Panc1 (cell line): ENCODE measurements around the gene MAGI2. TPM values are rescaled to one million over a fixed set of nuclear protein-coding genes. Genes with fewer than 3 reads are reported as not detected.

Source experiments
- ATAC-seq: fragments of 200-7000 bp; cut with Tn5 transposase; 2 replicates; pipeline ENCODE4 v1.9.1; 2020; ENCODE audit warnings: mild to moderate bottlenecking, moderate library complexity
- BruUV-seq: library from RNA; stranded (reverse); fragments of 400-500 nt; replicated peaks from 2 replicates; lab custom pipeline; 2021; lab: Mats Ljungman, UMichigan
- CTCF ChIA-PET: fragments of 300-600 bp; sonication (Branson Sonifier 250); formaldehyde crosslinking; loops from one replicate; lab custom pipeline; 2022; ENCODE audit warnings: antibody characterized with exemption; lab: Charles Lee
- POLR2A ChIA-PET: fragments of 300-600 bp; sonication (Branson Sonifier 250); formaldehyde crosslinking; loops from one replicate; lab custom pipeline; 2022; ENCODE audit warnings: antibody characterized with exemption; lab: Charles Lee
- DNase-seq: peaks from one replicate; pipeline ENCODE4 v3.0.0-alpha.2; 2010; ENCODE audit warnings: low read depth, low spot score
- H3K27ac ChIP-seq: 2 replicates; pipeline ENCODE4 v1.5.1; 2011; ENCODE audit warnings: mild to moderate bottlenecking, low read length, inconsistent platforms
- H3K27me3 ChIP-seq: fragments of 200-500 bp; sonication (Bioruptor generic); 2 replicates; pipeline ENCODE4 v1.6.0; 2014; ENCODE audit warnings: low read length, inconsistent platforms; ENCODE audit not compliant: control insufficient read depth, insufficient read depth
- H3K36me3 ChIP-seq: fragments of 200-500 bp; sonication (Bioruptor generic); 2 replicates; pipeline ENCODE4 v1.5.1; 2014; ENCODE audit warnings: inconsistent platforms, mild to moderate bottlenecking, low read length, moderate library complexity; ENCODE audit not compliant: control insufficient read depth, insufficient read depth
- H3K4me1 ChIP-seq: 2 replicates; pipeline ENCODE4 v1.5.1; 2011; ENCODE audit warnings: inconsistent platforms, mild to moderate bottlenecking, low read length, moderate library complexity; ENCODE audit not compliant: control insufficient read depth, insufficient read depth
- H3K4me3 ChIP-seq, 2 experiments: 2 replicates each; pipeline ENCODE4 v1.5.1; 2011 to 2012; ENCODE audit warnings: low read depth in 2 of 2, low read length in 2 of 2, mild to moderate bottlenecking in 2 of 2, inconsistent platforms in 1 of 2, moderate library complexity in 1 of 2
- H3K9me3 ChIP-seq: fragments of 200-500 bp; sonication (Bioruptor generic); 2 replicates; pipeline ENCODE4 v1.5.1; 2014; ENCODE audit warnings: low read depth, mild to moderate bottlenecking, inconsistent platforms, low read length, moderate library complexity; ENCODE audit not compliant: control insufficient read depth, insufficient read depth
- POLR2AphosphoS5 ChIP-seq: IDR thresholded peaks from 2 replicates; pipeline ENCODE4 v1.6.1; 2012; ENCODE audit warnings: mild to moderate bottlenecking, low read depth, low read length, moderate library complexity
- SIN3A ChIP-seq: IDR thresholded peaks from 2 replicates; pipeline ENCODE4 v1.6.1; 2012; ENCODE audit warnings: low read depth, mild to moderate bottlenecking, low read length, moderate library complexity, borderline replicate concordance; ENCODE audit not compliant: insufficient read depth
- TCF7L2 ChIP-seq: IDR thresholded peaks from 2 replicates; pipeline ENCODE4 v1.6.1; 2011; ENCODE audit warnings: mild to moderate bottlenecking, low read depth, low read length, inconsistent platforms
- in situ Hi-C: cut with HindIII; loops from 2 replicates; pipeline ENCODE4 v1.10.0; 2016; ENCODE audit warnings: low sequenced_read_pairs, low pct_unique_long_range_greater_than_20kb
- intact Hi-C: fragments of 100-400 bp; cut with micrococcal nuclease; formaldehyde crosslinking; loops from one replicate; pipeline ENCODE4 v1.10.0; 2022; ENCODE audit not compliant: unreplicated experiment
- total RNA-seq: library from RNA; stranded (reverse); gene quantifications from one replicate; pipeline ENCODE4 v1.2.1, GENCODE V29; 2021; ENCODE audit not compliant: unreplicated experiment
- TF ChIP-seq, protein P1 (sequence below), 2 experiments: IDR thresholded peaks; 2 replicates each; pipeline ENCODE4 v1.6.1; 2011 to 2012; ENCODE audit warnings: low read depth in 2 of 2, control low read depth in 1 of 2, low read length in 1 of 2, mild to moderate bottlenecking in 1 of 2, moderate library complexity in 1 of 2; ENCODE audit not compliant: insufficient read depth in 1 of 2
- TF ChIP-seq, protein P2 (sequence below): fragments of 450-650 bp; IDR thresholded peaks from 2 replicates; pipeline ENCODE4 v1.5.1; 2017; ENCODE audit warnings: mild to moderate bottlenecking

Gene MAGI2
- total RNA-seq, 1 experiment from 2014 or later, result 5.4 TPM

DNA sequence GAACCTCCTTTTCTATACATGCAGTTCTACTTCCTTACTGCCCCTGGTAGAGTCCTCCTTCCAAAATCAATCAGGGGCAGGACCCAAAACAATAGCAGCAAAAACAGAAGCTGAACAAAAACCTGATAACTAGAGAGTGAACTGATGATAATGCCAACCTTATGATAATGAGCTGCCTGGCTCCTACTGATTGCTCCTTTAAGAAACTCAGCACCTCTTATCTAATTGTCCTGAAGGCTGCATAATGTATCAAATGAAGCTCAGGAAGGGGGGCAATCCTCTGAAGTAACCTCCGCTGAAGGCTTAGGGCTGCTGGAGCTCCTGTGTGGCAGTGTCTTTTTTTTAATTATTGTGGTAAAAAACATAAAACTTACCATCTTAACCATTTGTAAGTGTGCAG lies 1397.9 kb downstream of the MAGI2 start:
- ChIA-PET CTCF (no interaction called here), POLR2A (no interaction called here)
- Histone ChIP-seq H3K27me3 (peaks cover 6% of the 10 kb centered on the region; the same call in 1 of the 2 replicates), H3K4me3 (no peak overlapping the region), H3K36me3 (no peaks in the 10 kb centered on the region), H3K27ac (no peak overlapping the region), H3K9me3 (no peaks in the 10 kb centered on the region), H3K4me1 (no peaks in the 10 kb centered on the region)
- intact Hi-C loops (no loop called here), in situ Hi-C loops (no loop called here)
- no peak for DNase-seq
- TF ChIP-seq, protein P1, sequence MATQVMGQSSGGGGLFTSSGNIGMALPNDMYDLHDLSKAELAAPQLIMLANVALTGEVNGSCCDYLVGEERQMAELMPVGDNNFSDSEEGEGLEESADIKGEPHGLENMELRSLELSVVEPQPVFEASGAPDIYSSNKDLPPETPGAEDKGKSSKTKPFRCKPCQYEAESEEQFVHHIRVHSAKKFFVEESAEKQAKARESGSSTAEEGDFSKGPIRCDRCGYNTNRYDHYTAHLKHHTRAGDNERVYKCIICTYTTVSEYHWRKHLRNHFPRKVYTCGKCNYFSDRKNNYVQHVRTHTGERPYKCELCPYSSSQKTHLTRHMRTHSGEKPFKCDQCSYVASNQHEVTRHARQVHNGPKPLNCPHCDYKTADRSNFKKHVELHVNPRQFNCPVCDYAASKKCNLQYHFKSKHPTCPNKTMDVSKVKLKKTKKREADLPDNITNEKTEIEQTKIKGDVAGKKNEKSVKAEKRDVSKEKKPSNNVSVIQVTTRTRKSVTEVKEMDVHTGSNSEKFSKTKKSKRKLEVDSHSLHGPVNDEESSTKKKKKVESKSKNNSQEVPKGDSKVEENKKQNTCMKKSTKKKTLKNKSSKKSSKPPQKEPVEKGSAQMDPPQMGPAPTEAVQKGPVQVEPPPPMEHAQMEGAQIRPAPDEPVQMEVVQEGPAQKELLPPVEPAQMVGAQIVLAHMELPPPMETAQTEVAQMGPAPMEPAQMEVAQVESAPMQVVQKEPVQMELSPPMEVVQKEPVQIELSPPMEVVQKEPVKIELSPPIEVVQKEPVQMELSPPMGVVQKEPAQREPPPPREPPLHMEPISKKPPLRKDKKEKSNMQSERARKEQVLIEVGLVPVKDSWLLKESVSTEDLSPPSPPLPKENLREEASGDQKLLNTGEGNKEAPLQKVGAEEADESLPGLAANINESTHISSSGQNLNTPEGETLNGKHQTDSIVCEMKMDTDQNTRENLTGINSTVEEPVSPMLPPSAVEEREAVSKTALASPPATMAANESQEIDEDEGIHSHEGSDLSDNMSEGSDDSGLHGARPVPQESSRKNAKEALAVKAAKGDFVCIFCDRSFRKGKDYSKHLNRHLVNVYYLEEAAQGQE (IDR thresholded peaks at IDR 0.05; ENCODE audit: insufficient read depth in 1 of 2, low read depth in 2 of 2, low read length in 1 of 2), result no peak
- TF ChIP-seq SIN3A (no peak), POLR2AphosphoS5 (no peak), TCF7L2 (no peak)
- TF ChIP-seq, protein P2, sequence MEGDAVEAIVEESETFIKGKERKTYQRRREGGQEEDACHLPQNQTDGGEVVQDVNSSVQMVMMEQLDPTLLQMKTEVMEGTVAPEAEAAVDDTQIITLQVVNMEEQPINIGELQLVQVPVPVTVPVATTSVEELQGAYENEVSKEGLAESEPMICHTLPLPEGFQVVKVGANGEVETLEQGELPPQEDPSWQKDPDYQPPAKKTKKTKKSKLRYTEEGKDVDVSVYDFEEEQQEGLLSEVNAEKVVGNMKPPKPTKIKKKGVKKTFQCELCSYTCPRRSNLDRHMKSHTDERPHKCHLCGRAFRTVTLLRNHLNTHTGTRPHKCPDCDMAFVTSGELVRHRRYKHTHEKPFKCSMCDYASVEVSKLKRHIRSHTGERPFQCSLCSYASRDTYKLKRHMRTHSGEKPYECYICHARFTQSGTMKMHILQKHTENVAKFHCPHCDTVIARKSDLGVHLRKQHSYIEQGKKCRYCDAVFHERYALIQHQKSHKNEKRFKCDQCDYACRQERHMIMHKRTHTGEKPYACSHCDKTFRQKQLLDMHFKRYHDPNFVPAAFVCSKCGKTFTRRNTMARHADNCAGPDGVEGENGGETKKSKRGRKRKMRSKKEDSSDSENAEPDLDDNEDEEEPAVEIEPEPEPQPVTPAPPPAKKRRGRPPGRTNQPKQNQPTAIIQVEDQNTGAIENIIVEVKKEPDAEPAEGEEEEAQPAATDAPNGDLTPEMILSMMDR, result no peak
- no TSS peak for BruUV-seq
- no peak for ATAC-seq

DNA sequence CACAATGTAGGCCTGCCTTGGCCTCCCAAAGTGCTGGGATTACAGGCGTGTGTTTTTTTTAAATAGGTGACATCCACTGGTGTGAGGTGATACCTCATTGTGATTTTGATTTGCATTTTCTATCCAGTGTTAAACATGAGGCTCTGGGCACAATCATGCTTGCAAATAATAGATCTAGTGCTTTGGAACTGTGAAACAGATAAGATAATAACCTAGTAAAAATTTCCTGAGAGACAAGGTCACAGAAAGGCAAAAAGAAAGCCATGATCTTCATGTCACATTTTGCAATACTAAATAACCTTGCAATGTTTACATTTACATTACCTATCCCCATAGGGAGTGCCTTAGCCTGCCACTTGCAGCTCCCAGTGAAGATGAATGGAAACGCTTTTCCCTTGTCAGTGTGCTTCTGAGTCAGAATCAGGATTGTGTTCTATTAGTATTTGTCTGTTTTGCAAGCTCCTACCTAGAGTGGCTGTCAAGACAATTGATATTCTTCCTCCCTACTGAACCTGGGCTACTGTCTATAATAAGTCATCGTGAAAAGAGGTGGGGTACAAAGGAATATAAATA lies 1398.4 kb downstream of the MAGI2 start:
- ATAC-seq (no peak), DNase-seq (no peak)
- no peaks in the 10 kb centered on the region for H3K4me1 ChIP-seq
- no peak overlapping the region for H3K27ac ChIP-seq
- H3K9me3 ChIP-seq, result no peaks in the 10 kb centered on the region
- ChIA-PET POLR2A (no interaction called here), CTCF (no interaction called here)
- intact Hi-C loops (no loop called here), in situ Hi-C loops (no loop called here)
- no TSS peak for BruUV-seq
- no peak overlapping the region for H3K4me3 ChIP-seq
- TF ChIP-seq, protein P1 (IDR thresholded peaks at IDR 0.05; ENCODE audit: insufficient read depth in 1 of 2, low read depth in 2 of 2, low read length in 1 of 2), result no peak
- TF ChIP-seq SIN3A (no peak), POLR2AphosphoS5 (no peak), TCF7L2 (no peak)
- H3K27me3 ChIP-seq, result peaks cover 6% of the 10 kb centered on the region; the same call in 1 of the 2 replicates
- no peaks in the 10 kb centered on the region for H3K36me3 ChIP-seq
